ENCODE results near the gene ITGB1BP1.
"Not testable (repeated sequence)": the region's sequence is repeated elsewhere in the genome, so short reads cannot be mapped to it uniquely, and the experiment has no call there.

The ITGB1BP1 gene

DNA sequence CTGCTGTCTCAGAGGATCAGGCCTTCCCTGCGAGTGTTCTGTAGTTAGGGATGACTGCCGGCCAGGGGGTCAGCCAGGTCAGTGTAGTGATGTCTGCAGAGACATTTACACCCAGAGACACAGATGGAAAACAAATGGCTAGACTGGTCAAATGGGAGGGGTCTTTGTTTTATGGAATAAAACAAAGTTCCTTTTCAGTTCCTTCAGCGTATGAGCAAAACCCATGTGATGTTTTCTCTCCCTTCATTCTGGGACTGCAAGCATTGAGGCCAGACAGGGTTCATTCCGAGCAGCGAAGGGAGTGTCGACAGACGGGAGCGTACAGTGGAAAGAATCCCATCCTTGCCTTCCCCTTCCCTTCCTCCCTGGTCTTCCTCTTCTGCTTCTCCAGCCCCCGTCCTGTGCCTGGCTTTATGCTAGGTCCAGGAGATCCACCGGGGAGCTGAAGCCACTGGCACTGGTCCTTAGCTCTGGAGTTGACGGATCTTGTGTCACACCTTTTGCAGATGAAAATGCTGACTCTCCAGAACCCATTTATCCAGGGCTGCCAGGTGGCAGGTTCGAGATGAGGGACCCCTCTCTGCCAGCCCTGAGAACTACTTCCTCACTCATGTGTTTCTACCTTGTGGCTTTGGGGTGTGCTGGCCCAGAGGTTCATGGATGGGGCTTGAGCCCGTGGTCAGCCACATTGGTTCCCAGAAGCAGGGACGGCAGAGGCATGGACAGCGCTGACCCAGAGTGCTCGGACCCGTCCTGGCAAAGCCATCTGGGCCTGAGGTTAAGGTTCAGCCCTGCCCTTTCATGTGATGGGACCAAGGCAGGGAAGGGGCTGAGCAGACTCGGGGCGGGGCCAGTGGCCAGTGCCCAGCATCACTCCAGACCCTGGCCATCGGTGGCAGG lies 24.2 kb downstream of the ITGB1BP1 start:
- no peak for DNase-seq

DNA sequence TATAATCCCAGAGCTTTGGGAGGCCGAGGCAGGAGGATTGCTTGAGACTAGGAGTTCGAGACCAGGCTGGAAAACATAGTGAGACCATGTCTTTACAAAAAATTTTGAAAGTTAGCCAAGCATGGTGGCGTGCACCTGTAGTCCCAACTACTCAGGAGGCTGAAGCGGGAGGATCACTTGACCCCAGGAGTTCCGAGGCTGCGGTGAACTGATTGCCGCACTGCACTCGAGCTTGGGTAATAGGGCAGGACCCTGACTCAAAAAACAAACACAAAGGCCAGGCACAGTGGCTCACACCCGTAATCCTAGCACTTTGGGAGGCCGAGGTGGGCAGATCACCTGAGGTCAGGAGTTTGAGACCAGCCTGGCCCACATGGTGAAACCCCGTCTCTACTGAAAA lies 25.1 kb downstream of the ITGB1BP1 start:
- not testable (repeated sequence) for DNase-seq

DNA sequence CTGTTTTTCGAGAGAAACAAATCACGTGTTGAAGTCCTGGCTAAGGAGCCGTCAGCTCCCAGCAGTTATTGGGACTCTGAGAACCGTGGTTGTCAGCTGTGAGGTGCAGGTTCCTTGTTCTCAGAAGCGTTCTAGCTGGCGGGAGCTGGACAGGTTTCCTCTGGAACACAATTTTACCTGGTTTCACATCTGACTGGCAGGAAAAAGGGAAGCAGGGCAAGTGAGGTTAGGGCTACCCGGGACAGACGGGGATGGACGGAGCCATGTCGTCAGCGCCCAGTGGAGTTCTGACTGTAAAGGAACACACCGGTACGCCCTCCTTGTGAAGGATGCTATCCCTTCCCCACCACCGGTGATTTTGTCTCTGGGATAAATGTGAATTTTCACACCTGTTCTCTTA lies 26.1 kb downstream of the ITGB1BP1 start:
- no peak for DNase-seq

DNA sequence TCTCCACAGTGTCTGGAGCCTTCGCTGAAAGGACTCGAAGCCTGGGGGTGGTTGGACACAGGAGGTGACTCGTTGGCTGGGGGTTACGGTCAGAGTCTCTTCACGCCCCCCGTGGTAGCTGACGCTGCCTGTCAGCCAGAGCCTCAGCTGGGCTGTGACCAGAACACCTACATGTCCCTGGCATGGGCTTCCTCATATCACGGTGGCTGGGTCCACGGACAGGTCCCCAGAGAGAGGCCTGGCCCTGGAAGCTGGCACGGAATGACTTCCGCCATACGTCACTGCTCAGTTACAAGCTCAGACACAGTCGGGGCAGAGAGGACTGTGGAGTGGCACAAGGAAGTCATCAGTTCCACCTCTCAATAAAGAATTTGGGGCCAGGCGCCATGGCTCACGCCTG lies 28.5 kb downstream of the ITGB1BP1 start:
- no peak for DNase-seq

DNA sequence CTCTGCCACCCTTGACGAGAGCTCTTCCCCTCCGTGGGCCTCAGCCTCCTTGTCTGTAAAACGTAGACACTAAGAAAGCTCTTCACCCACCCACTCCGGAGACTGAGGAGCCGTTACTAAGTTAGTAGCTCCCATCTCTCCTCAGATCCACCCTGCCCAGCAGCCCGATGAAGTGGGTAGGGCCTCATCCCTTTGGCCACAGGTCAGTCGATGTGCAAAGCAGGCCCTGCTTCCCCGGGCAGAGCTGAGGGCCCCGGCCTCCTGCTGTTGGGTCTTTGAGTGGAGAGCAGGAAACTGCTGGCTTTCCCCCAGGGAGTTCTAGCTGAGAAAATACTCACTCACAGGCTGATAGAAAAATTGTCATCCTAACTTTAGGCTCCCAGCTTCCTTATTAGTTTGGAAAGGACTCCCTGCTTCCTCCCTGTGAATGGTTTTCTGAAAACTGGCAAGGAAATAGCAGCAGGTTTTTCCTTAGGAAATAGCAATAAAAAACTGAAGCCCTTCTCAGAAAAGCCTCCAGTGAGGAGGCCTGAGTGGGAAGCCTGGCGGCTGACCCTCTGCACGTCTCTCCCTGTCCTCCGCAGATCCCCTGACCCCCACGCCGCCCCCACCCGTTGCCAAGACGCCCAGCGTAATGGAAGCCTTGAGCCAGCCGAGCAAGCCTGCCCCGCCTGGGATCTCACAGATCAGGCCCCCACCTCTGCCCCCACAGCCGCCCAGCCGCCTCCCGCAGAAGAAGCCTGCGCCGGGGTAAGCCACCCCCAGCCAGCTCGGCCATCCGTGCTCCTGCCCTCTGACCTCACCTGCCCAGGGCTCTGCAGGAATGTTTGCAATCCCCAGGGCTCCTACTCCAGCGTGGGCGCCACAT lies 30.2 kb downstream of the ITGB1BP1 start:
- no peak for DNase-seq

DNA sequence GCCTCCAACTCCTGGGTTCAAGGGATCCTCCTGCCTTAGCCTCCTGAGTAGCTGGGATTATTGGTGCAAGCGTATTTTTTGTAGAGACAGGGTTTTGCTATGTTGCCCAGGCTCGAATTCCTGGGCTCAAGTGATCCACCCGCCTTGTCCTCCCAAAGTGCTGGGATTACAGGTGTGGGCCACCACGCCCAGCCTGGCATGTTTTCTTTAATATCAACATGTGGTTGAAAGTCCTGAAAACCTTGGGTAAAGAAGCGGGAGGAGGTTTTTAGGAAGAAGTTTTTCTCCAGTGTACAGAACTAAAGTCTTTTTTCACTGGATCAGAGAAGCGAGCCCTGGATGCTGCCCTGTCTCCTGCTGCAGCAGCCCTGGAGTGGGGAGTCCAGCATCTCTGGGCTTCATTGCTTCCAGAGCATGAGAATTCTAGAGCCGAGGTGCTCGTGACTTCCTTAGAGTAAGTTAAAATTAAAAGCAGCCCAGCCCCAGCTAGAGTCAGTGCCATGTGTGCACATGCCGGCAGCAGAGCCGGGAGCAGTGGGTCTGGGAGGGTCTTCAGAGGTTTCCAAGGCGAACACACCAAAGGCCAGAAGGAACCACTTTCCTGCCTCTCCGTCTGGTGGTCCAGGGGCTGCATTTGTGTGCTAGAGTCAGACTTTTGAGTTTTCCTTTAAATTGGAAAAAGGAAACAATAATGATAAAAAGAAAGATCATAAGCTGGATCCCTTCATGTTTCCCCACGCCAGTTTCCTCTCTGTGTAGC lies 31.2 kb downstream of the ITGB1BP1 start:
- no peak for DNase-seq

DNA sequence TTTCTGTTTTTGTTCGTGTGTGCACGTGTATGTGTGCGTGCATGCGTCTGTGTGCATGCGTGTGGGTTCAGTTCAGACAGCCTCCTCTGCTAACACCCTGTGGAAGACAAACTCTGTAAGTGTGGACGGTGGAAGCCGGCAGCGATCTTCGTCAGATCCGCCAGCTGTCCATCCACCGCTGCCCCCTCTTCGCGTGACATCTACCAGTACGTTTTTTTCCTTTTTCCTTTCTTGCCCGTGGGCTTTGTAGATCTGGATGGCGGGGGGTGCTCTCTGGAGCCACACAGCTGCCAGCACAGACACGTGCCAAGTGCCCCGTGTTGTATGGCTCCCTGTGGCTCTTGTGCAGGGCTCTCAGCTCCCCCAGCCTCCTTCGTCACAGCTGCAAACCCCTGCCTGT lies 32.3 kb downstream of the ITGB1BP1 start:
- DNase-seq: no peak

DNA sequence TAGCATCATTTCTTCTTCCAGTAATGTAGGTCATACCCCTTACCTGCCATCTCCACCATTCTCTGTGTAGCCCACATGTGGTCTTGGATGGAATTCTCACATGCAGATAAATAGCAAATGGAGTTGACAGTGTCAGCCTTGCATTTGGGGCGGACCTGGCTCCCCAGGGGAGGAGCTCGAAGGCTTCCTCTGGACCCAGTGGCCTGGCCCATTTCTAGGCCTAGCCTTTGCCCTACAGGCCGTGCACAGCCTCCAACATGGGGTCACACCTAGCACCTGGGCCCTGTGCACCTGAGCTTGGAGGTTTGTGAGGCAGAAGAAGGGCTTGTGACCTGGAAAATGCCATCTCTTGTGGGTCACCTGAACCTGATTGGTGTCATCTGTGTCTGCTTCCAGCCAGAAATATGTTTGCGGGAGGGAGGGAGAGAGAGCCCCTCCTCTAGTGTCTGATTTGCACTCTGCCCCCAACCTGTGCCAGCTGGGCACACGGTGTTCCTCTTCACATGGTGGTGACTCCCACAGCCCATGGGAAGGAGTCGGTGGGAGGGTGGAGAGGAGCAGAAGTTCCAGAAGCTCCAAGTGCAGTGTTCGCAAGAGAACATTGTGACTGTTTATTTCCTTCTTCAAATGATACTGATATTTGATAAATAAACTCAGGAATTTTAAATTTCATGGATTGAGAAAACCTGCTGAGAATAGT lies 33.0 kb downstream of the ITGB1BP1 start:
- no peak for DNase-seq

DNA sequence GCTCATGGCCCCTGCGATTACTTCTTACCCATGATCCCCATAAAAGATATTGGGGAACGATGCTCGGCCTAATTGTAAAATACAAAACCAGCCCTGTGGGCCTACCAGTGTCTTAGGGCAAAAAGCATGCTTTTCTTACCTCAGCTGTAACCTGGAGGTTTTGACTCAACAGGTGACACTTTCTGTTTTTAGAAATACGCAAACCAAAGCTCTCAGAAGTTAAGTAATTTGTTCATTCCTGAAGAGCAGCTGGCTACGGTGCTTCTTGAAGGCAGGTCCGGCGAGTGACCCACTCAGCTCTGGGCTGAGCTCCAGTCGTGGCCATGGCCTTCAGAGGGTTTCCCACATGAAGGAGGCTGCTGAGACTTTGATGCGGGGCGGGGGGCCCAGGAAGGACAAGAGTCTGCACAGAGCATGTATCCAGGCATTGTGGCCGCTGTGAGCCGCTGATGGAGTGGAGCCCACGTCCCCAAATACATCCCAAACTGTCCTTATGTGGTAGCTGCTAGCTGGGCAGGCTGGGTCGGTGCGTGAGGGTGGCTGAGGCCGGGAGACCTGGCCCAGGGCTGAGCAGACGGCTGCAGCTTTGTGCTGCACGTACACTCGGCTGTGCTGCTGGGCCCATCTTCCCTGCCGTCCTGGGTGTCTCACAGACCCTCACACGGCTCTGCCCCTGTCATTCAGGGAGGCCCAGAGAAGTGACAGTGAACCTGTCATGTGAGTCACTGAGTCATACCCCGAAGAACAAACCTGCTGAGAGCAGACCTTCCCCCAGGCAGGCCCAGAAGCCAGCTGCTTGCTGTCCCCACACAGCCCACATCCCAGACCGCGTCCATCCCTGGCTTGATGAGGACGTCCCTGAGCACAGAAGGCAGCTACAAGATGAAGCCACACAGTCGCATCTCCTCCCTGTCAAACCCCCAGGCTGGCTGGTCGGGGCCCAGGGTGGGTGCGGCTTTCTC lies 34.1 kb downstream of the ITGB1BP1 start:
- DNase-seq: no peak

DNA sequence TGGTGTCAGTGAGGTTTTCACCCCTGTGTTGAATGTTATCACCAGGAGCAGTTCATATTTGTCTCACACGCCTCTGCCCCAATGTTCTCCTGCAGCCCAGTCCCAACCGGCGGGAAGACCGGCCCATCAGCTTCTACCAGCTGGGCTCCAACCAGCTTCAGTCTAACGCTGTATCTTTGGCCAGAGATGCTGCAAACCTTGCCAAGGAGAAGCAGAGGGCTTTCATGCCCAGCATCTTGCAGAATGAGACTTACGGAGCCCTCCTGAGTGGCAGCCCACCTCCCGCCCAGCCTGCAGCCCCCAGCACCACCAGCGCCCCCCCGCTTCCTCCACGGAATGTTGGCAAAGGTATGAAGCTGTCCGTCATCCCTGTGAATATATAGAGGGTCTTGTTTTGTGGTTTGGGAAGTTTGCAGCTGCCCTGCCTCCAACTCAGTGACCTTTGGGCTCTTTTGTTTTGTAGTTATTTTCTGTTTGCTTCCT lies 35.1 kb downstream of the ITGB1BP1 start:
- DNase-seq: no peak

DNA sequence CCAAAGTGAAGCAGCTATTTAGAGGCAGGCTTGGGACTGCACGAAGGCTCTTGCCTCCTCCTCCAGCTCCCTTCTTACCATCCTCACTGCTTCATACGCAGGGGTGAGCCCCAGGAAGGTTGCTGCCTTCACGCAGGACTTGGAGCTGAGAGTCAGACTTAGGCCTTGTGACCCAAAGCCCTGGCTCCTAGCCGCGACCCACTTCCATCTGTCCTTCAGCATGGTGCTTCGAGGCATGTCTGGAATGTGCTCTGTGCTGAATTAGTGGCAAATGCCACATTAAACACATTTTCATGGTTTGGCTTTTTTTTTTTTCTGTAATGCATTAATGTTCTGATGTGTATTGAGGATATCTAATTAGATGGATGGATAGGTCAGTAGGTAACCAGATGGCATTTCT lies 37.5 kb downstream of the ITGB1BP1 start:
- DNase-seq: no peak

DNA sequence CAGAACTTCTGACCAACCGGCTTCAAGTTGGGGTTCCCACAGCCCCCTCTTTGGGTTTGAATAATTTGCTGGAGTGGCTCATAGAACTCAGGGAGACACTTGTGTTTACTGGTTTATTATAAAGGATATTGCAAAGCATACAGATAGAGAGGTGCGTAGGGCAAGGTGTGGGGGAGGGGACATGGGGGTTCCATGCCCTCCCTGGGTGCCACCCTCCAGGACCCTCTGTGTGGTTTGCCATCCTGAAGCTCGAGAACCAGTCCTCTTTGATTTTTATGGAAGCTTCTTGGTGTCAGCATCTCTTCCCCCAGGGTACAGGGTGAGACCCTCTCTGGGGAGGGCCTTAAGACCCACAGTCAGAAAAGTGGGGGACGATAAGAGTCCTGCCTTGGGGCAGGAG lies 38.8 kb downstream of the ITGB1BP1 start:
- no peak for DNase-seq

DNA sequence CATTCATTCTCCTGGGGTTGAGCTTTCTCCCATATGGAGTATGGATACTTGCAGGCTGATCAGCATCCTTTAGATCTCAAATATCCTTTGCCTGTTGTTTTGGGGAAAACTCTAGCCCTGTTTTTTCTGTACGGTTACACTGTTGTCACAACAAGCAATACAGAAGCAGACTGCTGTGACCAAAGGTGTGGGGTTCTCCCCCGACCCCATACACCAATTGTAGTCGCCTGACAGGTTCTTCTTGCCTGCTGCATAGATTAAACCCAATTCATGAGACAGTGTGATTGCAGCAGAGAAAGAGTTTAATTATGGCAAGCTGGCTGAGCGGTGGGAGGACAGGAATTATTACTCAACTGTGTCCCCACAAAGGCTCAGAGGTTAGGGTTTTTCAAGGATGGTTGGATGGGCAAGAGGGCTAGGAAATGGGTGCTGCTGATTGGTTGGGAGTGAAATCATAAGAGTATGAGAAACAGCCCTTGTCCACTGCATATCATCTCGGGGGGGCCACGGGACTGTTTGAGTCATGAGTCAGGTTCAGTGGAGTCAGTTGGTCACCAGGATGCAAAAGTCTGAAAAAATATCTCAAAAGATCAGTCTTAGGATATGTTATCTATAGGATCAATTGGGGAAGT lies 40.6 kb downstream of the ITGB1BP1 start:
- no peak for DNase-seq

DNA sequence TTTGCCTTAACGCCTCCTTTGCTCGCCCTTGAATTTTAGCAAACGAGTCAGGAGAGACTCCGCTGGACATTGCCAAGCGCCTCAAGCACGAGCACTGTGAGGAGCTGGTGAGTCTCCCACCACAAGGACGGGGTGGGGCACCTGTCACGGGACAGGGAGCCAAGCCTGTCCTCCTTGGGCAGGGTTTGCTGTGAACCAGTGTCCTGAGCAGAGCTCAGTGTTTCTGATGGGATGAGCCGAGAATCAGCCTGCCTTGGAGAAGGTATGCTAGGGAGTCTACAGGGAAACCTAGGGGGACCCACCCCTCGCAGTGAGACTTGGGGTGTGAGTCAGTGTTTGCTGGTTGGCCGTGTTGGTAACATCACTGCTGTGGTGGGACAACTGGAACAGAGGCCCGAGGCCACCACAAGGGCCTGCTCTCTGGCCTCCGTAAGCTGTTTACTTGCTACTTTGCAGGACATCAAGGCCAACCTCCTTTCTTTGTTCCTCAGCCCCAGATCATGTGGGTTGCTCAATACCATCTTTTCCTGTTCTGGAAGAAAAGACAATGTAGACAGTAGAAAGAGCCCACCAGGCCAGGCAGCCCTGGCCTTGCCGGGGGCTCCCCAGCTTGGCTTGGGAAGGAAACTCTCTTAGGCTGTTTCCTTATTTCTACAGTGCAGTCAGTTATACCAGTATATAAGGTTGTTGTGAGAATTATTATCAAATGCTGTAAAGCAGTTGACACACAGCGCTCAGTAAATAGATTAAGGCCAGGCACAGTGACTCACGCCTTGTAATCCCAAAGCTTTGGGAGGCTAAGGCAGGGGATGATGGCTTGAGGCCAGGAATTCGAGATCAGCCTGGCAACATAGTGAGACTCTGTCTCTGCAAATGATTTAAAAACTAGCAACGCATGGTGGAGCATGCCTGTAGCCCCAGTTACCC lies 42.4 kb downstream of the ITGB1BP1 start:
- DNase-seq: no peak

DNA sequence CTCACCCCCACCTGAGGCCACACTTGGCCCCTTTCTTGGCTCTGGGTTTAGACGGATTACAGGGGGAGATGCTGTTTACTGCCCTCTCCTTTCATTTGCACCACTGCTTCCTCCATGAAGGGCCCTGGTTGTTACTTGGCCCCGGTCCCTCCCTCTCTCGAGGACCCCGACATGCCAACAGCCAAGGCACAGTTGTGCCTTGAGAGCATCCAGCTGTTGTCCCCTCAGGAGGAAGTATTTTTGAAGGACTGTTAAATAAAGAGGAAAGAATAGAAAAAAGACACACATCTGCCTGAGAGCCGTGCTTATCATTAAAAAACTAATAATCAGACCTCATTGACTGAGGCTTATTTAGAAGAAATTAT lies 44.0 kb downstream of the ITGB1BP1 start:
- no peak for DNase-seq

DNA sequence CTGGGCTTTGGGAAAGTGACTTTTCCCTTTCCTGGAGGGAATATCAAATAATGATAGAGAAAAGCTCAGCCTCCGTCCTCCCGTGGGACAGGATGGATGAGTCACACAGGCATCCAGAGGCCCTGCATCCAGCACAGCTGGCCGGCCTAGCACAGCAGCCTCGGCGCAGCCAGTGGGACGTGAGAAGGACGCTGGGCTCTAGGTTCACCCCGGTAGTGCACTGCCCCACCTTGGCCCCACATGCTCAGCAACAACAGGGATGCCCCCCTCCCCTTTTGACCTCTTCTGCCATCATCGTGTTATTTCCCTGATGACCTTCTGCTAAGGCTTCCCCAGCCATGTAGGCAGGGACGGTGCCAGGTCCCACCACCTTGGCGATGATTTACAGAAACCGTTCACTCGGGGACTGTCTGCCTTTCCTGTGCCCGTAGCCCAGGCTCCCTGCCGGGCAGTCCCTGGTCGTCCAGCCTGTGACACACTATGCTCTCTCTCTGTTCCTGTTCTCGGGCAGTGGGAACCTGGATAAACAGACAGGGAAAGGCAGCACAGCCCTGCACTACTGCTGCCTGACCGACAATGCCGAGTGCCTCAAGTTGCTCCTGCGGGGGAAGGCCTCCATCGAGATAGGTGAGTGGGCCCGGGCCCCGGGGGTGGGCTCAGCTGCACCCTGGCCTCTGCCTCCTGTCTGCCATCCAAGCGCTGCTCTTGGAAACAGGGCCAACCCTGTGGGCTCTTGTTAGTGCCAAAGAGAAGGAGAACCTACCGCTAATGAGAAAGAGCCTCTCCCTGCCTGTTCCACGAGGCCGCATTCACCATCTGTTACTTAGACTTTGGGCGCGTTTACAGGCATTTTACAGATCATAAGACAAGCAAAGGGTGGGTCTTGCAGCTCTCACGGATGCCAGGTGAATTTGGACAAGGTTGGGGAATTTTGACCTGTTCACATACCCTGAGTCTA lies 44.6 kb downstream of the ITGB1BP1 start:
- DNase-seq: no peak

DNA sequence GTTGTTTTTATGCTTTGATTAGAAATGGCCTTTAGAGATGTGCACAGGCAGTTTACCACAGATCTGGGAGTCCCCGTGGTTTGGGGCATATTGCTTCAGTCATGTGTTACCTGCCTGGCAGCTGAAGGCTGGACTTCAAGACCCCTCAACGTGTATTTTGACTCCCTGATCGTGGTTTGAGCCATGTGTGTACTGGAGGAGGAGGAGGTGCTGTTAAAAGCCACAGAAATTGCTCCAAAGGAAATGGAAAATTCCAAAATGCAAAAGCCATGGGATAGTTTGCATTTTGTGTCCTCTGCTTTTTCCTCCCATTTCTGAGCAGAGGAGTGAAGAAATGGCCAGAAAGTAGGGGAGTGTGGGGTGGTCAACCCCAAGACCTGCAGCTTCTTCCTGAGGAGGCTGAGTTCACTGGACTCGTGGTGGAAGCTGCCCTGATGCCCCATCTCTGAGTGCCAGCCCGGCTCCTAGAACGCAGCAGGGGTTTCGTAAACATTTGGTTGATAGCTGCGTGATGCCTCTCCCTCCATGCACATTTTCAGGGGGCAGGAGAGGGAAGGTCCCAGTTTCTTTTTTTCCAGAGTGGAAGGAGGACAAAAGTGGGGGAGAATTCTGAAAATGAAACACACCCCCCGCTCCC lies 45.7 kb downstream of the ITGB1BP1 start:
- no peak for DNase-seq

Measured in inflammatory macrophage treated with lipopolysaccharide for 4 hours (primary cell).